ENCODE results near the gene LCK. TPM values are rescaled to one million over a fixed set of nuclear protein-coding genes. Genes with fewer than 3 reads are reported as not detected.

Gene LCK
- polyA plus RNA-seq (ENCODE audit: insufficient read length) = 0.35 TPM

GRCh38 chr1:32250893-32251716 lies at the start of gene LCK:
TSS of gene LCK (plus strand) at chr1:32251265. CDS start at chr1:32274330, 23,065 bp downstream.
- no peak for DNase-seq (ENCODE audit: low read depth)

- DNase-seq (ENCODE audit: low read depth) = no peak
These were observed 46.1 kb upstream of the LCK start for GRCh38 chr1:32204943-32205361.

GRCh38 chr1:32205401-32206370 lies 45.4 kb upstream of the LCK start, which contains the start of gene IQCC:
TSS of gene IQCC (plus strand) at chr1:32205671. CDS start at chr1:32205682, 11 bp downstream.
- DNase-seq (ENCODE audit: low read depth) = no peak

GRCh38 chr1:32208469-32208868 lies 42.6 kb upstream of the LCK start:
- no peak for DNase-seq (ENCODE audit: low read depth)

- no peak for DNase-seq (ENCODE audit: low read depth)
These were observed 42.2 kb upstream of the LCK start, which contains the start of gene DCDC2B for GRCh38 chr1:32208891-32209328. TSS of gene DCDC2B (plus strand) at chr1:32209089. CDS start at chr1:32209094, 5 bp downstream.

GRCh38 chr1:32215629-32216480 lies 35.2 kb upstream of the LCK start:
- DNase-seq (ENCODE audit: low read depth) = no peak

GRCh38 chr1:32216566-32216965 lies 34.5 kb upstream of the LCK start:
- no peak for DNase-seq (ENCODE audit: low read depth)

GRCh38 chr1:32219022-32219421 lies 32.0 kb upstream of the LCK start:
- DNase-seq (ENCODE audit: low read depth) = no peak

GRCh38 chr1:32220746-32221580 lies 30.1 kb upstream of the LCK start:
- no peak for DNase-seq (ENCODE audit: low read depth)

- DNase-seq (ENCODE audit: low read depth) = no peak
These were observed 29.5 kb upstream of the LCK start for GRCh38 chr1:32221581-32221979.

GRCh38 chr1:32221980-32222755 lies 28.9 kb upstream of the LCK start, which contains the start of the genes EIF3I and TMEM234:
TSS of gene EIF3I (plus strand) at chr1:32222407. CDS start at chr1:32222442, 35 bp downstream.
TSS of gene TMEM234 (minus strand) at chr1:32222353. CDS start at chr1:32222322, 31 bp downstream.
- peak; percentile 89 for DNase-seq (ENCODE audit: low read depth)

GRCh38 chr1:32223683-32224082 lies 27.4 kb upstream of the LCK start:
- no peak for DNase-seq (ENCODE audit: low read depth)

- DNase-seq (ENCODE audit: low read depth) = no peak
These were observed 26.8 kb upstream of the LCK start for GRCh38 chr1:32224285-32224684.

- DNase-seq (ENCODE audit: low read depth) = no peak
These were observed 22.3 kb upstream of the LCK start for GRCh38 chr1:32228771-32229170.

GRCh38 chr1:32231843-32232432 lies 19.1 kb upstream of the LCK start:
- no peak for DNase-seq (ENCODE audit: low read depth)

- no peak for DNase-seq (ENCODE audit: low read depth)
These were observed 18.3 kb upstream of the LCK start for GRCh38 chr1:32232558-32233304.

- no peak for DNase-seq (ENCODE audit: low read depth)
These were observed 16.3 kb upstream of the LCK start for GRCh38 chr1:32234792-32235191.

- no peak for DNase-seq (ENCODE audit: low read depth)
These were observed 11.7 kb upstream of the LCK start for GRCh38 chr1:32239337-32239736.
